HS-5 (cell line): ENCODE results near the gene GNPTAB.

Experiments used
- DNase-seq: peaks from one replicate; pipeline ENCODE4 v3.0.0-alpha.2; 2012; ENCODE audit warnings: low read depth

Gene GNPTAB

GRCh38 chr12:101696251-101697196 lies 134.2 kb downstream of the GNPTAB start:
- DNase-seq: no peak

GRCh38 chr12:101695706-101696105 lies 135.1 kb downstream of the GNPTAB start:
- DNase-seq: no peak
